GM21528 (cell line): ENCODE measurements around the gene PLCB1.

Source experiments
- ATAC-seq: cut with Tn5 transposase; IDR thresholded peaks from one replicate; pipeline ENCODE4 v1.9.1; 2021; ENCODE audit warnings: mild to moderate bottlenecking, moderate library complexity; ENCODE audit not compliant: unreplicated experiment, low FRiP score

The PLCB1 gene

DNA sequence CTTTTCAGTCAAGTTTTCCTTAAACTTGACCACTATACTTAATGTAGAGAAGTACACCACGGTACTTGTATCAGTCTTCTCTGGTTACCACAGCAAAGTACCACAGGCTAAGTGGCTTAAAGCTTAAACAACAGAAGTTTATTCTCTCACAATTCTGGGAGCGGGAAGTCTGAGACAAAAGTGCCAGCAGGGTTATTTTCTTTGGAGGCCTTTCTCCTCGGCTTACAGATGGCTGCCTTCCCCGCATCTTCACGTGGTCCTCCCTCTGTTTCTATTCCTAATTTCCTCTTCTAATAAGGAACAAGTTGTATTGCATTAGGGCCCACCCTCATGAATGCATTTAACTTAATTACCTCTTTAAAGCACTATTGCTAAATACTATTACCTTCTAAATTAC lies 258.0 kb downstream of the PLCB1 start:
- ATAC-seq = no peak

DNA sequence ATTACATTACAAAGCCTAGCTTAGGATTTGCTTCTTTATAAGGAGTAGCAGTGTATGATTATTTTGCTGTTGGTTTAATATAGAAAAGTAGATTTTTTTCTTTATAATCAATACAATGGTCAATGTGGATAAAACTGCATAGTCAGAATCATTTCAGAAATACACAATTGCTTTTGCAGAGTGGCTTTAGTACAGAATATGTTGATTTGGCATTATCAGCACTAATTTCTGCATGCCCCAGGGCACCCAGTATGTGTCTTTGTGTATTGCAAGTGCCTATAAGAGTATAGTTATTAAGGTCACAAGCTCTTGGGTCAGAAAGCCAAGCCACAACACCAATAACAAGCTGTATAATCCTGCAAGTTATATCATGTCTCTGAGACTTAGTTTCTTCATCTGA lies 258.4 kb downstream of the PLCB1 start:
- no peak for ATAC-seq

DNA sequence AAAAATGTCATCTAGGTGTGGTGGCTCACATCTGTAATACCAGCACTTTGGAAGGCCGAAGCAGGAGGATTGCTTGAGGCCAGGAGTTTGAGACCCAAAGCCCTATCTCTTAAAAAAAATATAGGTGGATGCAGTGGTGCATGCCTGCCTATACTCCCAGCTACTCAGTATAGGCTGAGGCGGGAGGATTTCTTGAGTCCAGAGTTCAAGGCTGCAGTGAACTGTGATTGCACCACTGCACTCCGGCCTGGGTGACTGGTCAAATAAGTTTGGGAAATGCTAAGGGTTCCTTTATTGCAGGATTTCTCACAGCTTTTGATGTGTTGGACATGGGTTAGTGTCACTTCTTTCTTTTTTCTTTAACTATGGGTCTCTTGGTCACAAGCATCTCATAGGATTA lies 261.3 kb downstream of the PLCB1 start:
- ATAC-seq = no peak

DNA sequence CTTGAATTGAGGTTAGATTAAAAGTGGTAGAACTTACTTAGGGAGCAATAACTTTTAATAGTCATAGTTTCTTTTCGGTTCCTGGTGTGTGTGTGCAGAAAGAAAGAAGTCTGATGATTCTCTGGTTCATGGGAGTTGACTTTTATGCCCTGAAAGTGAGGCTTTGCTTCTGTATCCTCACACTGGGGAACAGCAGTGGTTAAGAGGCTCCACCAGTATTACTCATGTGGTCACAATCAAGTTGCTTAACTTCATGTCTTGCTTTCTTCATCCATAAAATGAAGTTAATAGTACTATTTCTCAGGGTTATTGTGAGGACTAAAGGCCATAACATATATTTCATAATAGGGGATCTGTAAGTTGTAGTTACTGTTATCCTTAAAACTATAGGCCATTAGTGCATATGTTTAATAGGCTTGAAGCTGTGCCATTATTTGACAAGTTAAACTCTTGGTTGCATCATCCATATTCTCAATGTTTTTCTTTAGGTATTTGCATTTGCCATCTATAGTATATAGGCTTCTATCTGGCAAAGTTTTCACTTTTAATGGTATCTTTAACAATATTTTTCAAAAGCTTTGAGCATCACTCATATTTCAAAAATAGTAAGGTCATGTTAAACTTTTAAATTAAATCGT lies 262.4 kb downstream of the PLCB1 start:
- ATAC-seq = peak; percentile 67

DNA sequence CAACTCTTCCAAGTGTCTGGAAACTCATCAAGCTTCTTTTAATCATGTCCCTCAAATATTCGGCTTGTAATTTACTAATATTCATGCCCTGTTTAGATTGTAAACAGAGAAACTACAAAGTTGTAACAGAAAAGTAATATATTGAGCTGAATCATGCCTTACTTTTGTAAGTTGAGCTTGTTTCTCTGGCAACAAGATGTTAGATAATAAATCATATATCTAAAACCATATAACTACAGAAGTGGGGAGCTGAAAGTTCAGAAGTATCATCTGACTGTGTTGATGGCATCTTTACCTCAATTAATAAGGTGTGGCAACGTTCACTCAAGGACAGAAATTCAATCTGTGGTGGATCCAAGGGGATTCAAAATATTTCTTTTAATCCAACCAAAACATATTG lies 263.9 kb downstream of the PLCB1 start:
- ATAC-seq = no peak

DNA sequence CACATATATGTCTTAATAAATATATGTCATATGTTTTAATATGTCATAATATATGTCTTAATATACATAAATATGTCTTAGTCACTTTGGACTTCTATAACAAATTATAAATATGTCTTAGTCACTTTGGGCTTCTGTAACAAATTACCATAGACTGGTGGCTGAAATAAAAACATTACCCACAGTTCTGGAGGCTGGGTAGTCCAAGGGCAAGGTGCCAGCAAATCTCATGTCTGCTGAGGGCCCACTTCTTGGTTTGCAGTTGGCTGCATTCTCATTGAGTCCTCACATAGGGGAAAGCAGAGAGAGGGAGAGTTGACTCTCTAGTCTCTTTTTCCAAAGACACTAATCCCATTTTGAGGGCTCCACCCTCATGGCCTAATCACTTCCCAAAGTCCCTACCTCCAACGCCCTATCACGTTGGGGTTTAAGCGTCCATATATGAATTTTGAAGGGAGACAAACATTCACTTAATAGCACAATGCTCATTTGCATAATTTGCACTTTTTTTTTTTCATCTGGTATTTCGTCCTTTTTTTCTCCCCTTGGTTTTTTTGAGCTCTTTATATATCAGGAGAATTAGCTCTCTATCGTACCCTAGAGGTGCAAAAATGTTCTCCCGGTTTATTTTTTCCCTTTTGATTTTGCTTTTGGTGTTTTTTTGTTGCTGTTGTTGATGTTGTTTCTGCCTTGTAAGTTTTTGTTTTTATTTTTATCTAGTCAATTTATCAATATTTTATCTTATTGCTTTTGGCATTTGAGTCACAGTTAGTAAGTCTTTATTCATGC lies 266.4 kb downstream of the PLCB1 start:
- no peak for ATAC-seq

DNA sequence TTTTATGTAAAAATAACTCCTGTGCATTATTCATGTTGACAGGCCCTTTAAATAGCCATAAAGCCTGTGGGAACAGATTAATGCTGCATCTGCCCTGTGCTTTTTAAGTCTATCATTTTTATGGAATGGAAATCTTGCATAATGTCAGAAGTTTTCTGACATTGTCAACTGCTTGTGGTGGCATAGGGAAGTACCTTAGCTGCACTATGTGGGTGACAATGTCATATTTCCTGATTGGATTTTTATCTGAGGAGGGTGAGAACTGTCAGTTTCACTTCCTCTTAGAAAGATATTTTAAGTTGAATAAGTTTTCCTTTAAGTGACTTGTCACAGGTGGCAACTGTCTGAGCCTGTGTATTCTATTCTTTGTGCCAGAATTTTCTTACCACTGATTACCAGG lies 267.9 kb downstream of the PLCB1 start:
- ATAC-seq = peak; percentile 99

DNA sequence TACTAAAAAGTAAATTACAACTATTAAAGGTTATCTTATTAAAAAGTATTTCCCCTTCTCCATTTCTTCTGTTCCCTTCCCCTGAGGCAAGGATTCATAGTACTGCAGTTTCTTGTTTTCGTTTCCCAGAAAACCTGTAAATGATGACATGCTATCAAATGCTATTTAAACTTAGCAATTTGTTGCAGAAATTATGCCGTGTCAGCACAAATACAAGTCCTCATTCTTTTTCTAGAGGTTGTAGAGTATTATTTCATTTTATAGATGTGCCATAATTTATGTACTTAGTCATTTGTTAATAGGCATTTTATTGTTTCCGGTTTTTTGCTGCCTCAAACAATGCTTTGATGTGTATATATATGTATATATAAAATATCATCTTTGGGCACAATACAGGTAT lies 268.4 kb downstream of the PLCB1 start:
- no peak for ATAC-seq

DNA sequence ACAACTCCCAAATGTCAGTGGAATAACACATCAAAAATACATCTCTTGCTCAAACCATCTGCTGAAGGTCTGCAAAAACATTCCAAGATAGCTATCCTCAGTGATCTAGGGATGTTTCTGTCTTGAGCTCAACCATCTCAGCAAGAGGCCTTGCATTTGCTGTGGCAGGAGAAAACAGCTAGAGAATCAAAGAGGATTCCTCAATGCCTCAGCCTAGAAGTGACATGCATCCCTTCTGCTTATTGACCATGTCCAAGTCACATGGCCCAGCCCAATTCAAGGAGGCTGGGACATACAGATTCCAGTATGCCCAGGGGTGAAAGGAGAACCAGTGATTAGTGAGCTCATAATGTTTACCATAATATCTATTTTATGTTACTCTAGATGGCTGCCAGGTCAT lies 269.5 kb downstream of the PLCB1 start:
- ATAC-seq = no peak

DNA sequence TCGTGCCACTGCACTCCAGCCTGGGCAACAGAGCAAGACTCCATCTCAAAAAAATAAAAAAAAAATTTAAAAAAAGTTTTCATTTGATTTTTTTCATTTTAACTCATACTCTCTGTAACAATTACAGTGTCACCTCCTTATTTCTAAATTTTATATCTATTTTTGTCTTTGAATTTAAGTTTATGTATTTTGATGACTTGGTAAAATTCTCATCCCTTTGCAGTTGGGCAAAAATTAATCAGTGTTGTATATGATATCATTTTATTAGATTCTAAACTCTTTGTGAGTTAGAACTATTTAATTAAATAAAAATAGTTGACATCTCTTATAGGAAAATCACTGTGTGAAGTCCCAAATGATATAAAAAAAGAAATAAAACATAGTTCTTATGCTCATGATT lies 270.7 kb downstream of the PLCB1 start:
- ATAC-seq = no peak

DNA sequence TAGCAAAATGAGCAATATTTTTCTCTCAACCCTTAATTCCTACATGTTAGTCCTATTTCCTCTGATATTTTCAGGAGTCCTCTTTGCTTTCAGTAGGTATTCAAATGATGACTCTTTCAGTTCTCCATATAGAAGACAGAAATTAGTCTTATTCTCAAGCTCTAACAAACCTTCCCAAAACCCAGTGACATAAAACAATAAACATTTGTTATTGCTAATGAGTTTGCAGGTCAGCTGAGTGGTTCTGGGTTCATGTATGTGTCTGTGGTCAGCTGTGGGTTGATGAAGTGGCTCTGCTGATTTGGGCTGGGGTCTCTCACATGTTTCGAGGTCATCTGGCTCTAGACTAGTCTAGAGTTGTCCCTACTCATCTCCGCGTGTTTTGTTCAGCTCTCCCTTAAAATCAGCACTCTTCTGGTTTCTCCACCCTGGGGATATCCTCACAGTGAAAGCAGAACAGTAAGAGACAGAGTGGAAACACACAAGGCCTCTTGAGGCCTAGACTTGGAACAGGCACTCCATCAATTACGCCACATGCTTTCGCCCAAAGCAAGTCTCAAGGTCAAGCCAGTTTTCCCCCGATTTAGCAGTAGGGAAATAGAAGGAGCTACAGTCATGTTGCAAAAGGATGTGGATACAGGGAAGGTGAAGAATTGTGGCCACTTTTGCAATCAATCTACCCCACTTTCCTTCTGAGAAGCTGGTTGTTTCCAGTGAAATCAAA lies 273.0 kb downstream of the PLCB1 start:
- no peak for ATAC-seq

DNA sequence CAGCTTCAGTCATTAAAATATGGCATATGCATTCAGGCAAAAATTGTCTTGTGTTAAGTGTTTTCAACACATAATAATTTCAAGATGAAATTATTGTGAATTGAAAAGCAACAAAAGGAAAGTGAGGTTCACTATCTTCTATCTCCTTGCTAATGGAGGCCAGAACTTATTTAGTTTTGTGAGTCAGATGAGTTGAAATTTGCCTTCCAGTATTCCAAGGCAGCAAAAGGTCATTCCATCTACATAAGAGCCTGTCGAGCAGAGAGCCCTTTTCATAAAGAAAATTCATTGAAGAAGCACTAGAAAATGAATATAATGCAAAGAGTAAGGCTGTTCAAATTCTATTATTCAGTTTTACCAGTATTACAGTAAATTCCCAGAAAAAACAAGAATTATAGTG lies 274.3 kb downstream of the PLCB1 start:
- no peak for ATAC-seq

DNA sequence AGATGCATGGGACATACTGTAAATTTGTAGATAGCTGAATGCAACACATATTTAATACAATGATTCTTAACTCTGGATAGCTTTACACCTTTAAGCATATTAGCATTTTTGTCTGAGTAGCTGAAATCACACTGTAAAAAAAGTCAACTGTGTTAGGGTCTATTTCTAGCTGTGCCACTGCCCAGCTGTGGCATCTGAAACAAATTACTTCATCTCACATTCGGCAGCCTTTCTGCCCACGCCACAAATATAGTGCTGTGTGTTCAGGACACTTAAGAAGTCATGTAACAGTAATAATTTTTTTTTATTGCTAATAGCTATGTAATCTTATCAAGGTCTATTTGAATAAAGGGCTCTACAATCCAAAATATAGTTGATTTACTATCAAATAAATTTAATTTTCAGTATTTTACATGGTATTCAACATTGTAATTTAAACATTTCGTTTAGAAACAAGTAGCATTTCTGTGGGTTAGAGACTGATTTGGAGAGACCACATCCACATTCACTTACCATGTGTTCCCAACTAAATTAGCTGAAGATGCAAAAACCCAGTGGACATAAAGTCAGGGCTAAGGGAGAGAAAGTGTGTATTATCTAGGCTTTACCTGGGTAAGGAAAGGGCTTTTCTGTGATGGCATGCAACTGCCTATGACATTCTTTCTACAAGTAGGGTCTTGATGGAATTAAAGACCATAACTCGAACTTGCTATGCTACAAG lies 276.7 kb downstream of the PLCB1 start:
- no peak for ATAC-seq

DNA sequence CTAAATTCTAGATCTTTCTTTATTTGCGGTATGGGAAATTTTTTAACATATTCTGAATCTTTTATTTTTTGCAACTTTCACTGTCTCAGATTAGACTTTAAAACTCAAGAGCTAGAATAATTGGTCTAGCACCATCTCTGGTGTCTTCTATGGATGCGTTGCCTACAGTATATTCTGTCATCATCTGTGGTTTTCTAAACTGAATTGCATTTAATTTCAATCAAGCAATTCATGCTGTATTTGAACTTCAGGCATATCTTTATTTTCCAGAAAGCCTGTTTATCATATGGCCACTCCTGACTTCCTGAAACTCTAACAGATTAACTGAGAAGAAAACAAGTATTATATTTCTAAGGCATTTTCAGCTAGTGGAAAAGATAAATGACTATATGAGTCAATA lies 281.6 kb downstream of the PLCB1 start:
- ATAC-seq = no peak

DNA sequence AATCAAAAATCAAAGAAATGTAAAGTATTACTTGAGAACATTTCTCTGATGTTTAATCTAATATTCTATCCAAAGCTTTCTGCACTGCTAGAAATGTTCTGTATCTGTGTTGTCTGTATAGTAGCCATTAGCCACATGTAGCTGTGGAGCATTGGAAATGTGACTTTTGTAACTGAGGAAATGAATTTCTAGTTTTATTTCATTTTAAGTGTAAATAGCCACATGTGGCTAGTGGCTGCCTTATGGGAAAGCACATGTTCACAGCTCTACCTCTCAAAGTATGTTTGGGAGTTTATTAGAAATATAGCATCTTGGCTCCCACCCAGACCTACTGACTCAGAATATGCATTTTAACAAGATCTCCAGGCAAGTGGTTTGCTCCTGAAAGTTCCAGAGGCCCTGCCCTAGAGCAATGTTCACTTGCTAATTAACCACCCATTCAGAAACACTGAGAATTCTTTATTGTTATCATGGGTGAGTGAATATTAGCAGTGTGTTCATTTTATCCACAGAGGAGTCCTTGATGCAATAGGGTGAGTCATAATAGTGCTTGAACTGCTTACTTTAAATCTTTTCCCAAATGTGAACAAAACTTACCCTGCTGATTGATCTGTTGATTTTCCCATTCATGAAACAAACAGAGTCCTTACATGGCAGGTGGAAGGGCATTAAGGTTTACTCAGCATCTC lies 282.7 kb downstream of the PLCB1 start:
- no peak for ATAC-seq

DNA sequence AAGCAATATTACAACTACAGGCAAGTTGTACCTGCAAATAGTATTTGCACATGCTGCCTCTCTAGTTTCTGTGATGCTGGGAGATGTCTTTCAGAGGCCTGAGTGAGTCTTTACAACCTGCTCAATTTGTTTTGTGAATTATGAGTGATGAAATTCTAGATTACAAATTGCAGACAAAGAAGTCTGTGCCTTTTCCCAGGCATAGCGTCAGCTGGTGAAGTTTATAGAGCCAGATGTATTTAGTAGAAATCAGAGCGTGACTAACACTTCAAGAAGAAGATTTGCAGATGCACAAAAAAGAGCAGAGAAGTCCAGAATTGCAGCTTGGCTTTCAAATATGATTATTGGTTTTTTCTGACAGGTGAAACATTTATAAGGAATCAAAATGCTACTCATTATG lies 289.9 kb downstream of the PLCB1 start:
- no peak for ATAC-seq

DNA sequence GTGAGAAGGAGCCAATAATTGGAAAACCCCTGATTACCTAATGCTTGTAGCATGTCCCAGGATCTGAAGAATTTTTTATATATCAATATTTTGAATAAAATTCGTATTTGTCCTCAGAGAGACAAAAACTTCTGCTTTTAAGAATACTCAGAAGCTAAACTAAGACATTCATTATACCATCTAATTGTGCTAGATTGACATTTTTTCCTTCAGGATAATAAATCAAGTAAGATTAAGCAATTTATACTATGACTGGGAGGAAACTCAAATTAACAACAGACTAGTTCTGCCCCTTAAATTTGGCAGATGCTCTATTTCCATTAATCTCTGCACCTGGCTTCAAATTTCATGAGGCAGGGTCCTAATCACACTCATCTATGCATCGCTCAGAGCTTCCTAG lies 291.4 kb downstream of the PLCB1 start:
- no peak for ATAC-seq

DNA sequence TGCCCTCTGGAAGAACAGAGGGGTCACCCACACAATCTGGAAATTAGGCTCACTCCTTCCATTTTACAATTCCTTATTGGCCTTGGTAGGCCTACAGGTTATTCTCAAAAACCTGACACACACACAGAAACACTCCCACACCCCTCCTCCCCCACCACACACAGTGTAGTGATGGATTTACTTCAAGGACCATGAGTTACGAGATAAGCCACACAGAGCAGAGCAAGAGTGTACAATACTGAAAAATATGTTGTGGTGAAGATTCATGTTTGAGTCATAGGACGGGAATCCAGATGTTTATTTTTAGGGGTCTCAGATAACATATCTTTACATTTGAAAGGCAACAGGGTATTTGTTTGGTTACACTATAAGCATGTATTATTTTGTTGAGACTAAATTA lies 291.9 kb downstream of the PLCB1 start:
- no peak for ATAC-seq

DNA sequence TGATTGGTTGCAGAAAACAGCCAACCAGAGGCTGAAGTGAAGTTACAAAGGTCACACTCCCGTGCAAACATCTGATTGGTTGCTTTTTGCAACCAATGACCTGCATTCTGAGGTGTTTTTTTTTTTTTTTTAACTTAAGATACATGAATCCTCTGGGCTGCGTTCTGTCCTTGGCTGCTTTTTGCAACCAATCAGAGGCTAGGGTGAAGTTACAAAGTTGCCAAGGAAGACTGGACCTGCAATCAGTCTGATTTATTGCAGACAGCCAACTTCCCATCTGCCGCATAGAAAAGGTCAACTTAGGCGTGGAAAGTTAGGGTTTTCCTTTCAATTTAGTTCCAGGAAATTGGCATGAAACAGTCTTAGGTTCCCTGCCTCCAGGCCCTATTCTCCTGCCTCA lies 292.9 kb downstream of the PLCB1 start:
- no peak for ATAC-seq

DNA sequence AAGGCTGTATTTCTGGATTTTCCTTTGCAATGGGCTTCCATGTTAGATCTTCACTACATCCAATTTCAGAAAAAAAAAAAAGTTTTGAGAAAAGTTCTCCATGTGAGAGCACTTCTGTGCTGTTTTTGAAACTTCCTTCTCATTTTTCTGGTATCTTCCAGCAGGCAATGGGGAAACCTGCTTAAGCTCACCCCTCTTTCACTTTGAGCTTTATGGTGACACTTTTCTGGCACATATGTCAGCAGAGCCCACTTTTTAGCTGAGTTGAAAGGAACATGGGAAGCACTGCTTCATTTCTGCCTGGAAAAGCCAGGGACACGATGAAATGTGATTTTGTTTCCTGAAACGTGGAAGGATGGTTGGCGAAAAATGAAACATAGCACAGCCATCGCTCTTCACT lies 293.7 kb downstream of the PLCB1 start:
- no peak for ATAC-seq
